Breast epithelium (tissue), 4 donors: Measurements from ENCODE around the gene SPOPL. TPM values are rescaled to one million over a fixed set of nuclear protein-coding genes. Genes with fewer than 3 reads are reported as not detected.

ENCODE experiments used
- DNase-seq, 2 donors: peaks; one replicate each; pipeline ENCODE4 v3.0.0-alpha.2; 2019; ENCODE audit warnings: low spot score in 2 of 2
- H3K27ac ChIP-seq, 2 donors: fragments of 200-600 bp; sonication (generic) in 1 of 2; one replicate each; pipeline ENCODE4 v1.5.1; 2016 to 2019; ENCODE audit warnings: mild to moderate bottlenecking in 1 of 2
- H3K27me3 ChIP-seq, 2 donors: fragments of 200-600 bp; sonication (generic) in 1 of 2; one replicate each; pipeline versions ENCODE4 v1.5.1 to v1.6.0; 2017 to 2019; ENCODE audit warnings: control low read depth in 1 of 2, mild to moderate bottlenecking in 1 of 2
- H3K36me3 ChIP-seq: fragments of 200-600 bp; one replicate; pipeline ENCODE4 v1.5.1; 2019
- H3K4me1 ChIP-seq, 2 donors: fragments of 200-600 bp; sonication (generic); one replicate each; pipeline ENCODE4 v1.5.1; 2016 to 2019; ENCODE audit warnings: control low read depth in 1 of 2
- H3K4me3 ChIP-seq, 3 donors: fragments of 200-600 bp; sonication (generic); 1 replicate in 2 of 3; 2 replicates in 1 of 3; pipeline ENCODE4 v1.5.1; 2016 to 2019; ENCODE audit warnings: mild to moderate bottlenecking in 3 of 3, moderate library complexity in 2 of 3
- H3K9me3 ChIP-seq, 2 donors: fragments of 200-600 bp; sonication (generic) in 1 of 2; one replicate each; pipeline ENCODE4 v1.5.1; 2016 to 2019; ENCODE audit warnings: control low read depth in 1 of 2
- CTCF ChIP-seq, 3 donors: fragments of 450-650 bp; IDR thresholded peaks; one replicate each; pipeline ENCODE4 v1.5.1; 2016 to 2017; ENCODE audit warnings: antibody characterized with exemption in 3 of 3, mild to moderate bottlenecking in 3 of 3, moderate library complexity in 3 of 3
- POLR2A ChIP-seq: fragments of 450-650 bp; IDR thresholded peaks from one replicate; pipeline ENCODE4 v1.6.1; 2016; ENCODE audit warnings: antibody characterized with exemption, mild to moderate bottlenecking, moderate library complexity
- POLR2AphosphoS5 ChIP-seq, 3 donors: sonication (generic); formaldehyde crosslinking; IDR thresholded peaks; one replicate each; pipeline ENCODE4 v1.6.1; 2017; ENCODE audit warnings: antibody characterized with exemption in 3 of 3
- intact Hi-C: fragments of 100-400 bp; cut with DNase I; formaldehyde crosslinking; loops from one replicate; pipeline ENCODE4 v1.15.1; 2023; ENCODE audit warnings: low total_unique reads
- total RNA-seq, 3 donors: library from RNA; depleted of rRNA; stranded (reverse); fragments of >200 nt; gene quantifications; one replicate each; pipeline ENCODE4 v1.1.0, GENCODE V29; 2016

The SPOPL gene
- total RNA-seq, 3 donors from 2014 or later: 25.3 to 71.4 (median 49.2) TPM

GRCh38 chr2:138581909-138582308 is 80.3 kb downstream of the SPOPL start:
- Histone ChIP-seq H3K4me1 (no peaks in the 10 kb centered on the region), H3K27me3 (no peaks in the 10 kb centered on the region), H3K27ac (no peak overlapping the region), H3K4me3 (no peak overlapping the region), H3K9me3 (peaks cover 0 to 7% of the 10 kb centered on the region in 2 donors), H3K36me3 (peaks cover 6% of the 10 kb centered on the region)
- TF ChIP-seq POLR2AphosphoS5 (IDR thresholded peaks at IDR 0.05): no peak
- no peak for TF ChIP-seq CTCF (IDR thresholded peaks at IDR 0.05)
- TF ChIP-seq POLR2A: no peak
- intact Hi-C loops: no loop called here
- no peak for DNase-seq

DNA sequence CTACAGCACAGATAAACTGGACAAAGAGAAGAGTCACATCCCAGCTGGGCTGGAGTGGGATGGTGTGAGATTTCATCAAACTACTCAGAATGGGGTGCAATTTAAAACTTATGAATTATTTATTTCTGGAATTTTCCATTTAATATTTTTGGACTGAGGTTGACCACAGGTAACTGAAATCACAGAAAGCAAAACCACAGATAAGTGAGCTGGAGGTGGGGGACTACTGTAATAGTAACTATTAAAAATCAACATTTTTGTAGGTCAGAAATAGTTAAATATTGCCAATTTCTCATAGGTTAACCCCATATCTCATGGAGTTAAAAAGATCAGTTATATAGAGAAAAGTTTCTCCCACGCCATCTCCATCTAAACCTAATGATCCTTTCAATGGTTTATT is 88.1 kb downstream of the SPOPL start:
- Histone ChIP-seq H3K4me1 (no peaks in the 10 kb centered on the region), H3K9me3 (no peaks in the 10 kb centered on the region), H3K4me3 (no peak overlapping the region), H3K27me3 (no peaks in the 10 kb centered on the region), H3K36me3 (no peaks in the 10 kb centered on the region), H3K27ac (no peak overlapping the region)
- TF ChIP-seq POLR2AphosphoS5 (IDR thresholded peaks at IDR 0.05): no peak
- no peak for TF ChIP-seq POLR2A
- TF ChIP-seq CTCF (IDR thresholded peaks at IDR 0.05): no peak
- no peak for DNase-seq
- intact Hi-C loops: no loop called here

GRCh38 chr2:138596403-138596802 is 94.8 kb downstream of the SPOPL start:
- TF ChIP-seq CTCF (IDR thresholded peaks at IDR 0.05) (no peak), POLR2A (no peak), POLR2AphosphoS5 (IDR thresholded peaks at IDR 0.05) (no peak)
- no peak for DNase-seq
- intact Hi-C loops: no loop called here
- Histone ChIP-seq H3K4me1 (no peaks in the 10 kb centered on the region), H3K4me3 (no peak overlapping the region), H3K27ac (no peak overlapping the region), H3K36me3 (no peaks in the 10 kb centered on the region), H3K9me3 (no peaks in the 10 kb centered on the region), H3K27me3 (no peaks in the 10 kb centered on the region)

GRCh38 chr2:138600732-138601457 is 99.3 kb downstream of the SPOPL start:
- intact Hi-C loops: no loop called here
- H3K4me3 ChIP-seq: no peak overlapping the region
- DNase-seq: no peak
- H3K9me3 ChIP-seq: no peaks in the 10 kb centered on the region
- H3K4me1 ChIP-seq: no peaks in the 10 kb centered on the region
- no peaks in the 10 kb centered on the region for H3K36me3 ChIP-seq
- TF ChIP-seq POLR2AphosphoS5 (IDR thresholded peaks at IDR 0.05) (no peak), CTCF (IDR thresholded peaks at IDR 0.05) (no peak), POLR2A (no peak)
- no peak overlapping the region for H3K27ac ChIP-seq
- no peaks in the 10 kb centered on the region for H3K27me3 ChIP-seq

DNA sequence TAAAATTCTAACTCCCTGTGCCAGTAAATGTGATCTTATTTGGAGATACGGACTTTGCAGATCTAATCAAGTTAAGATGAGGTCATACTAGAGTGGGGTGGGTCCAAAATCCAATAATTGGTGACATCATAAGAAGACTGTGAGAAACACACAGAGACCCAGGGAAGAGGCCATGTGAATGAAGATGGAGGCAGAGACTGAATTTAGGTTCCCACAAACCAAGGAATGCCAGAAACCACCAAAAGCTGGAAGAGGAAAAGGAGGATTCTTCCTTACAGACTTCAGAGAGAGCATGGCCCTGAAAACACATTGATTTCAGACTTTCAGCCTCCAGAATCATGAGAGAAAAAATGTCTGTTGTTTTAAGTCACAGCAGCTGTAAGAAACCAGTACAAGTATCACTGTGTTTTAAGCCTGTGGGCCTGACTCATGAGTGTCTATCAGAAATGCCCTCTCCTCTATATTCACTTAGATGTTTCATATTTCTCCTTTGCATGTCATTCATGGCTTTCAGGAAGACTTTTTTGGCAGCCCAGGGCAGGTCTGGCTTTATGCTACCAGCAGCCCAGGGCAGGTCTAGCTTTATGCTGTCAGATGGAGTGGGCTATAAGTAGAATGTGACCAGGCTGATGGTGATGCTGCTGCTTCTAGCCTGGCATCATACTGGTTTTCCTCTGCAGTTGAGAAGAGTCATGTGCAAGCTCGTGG is 100.0 kb downstream of the SPOPL start:
- H3K27me3 ChIP-seq: no peaks in the 10 kb centered on the region
- no peak for DNase-seq
- H3K36me3 ChIP-seq: no peaks in the 10 kb centered on the region
- H3K4me1 ChIP-seq: no peaks in the 10 kb centered on the region
- H3K9me3 ChIP-seq: no peaks in the 10 kb centered on the region
- intact Hi-C loops: no loop called here
- H3K27ac ChIP-seq: no peak overlapping the region
- H3K4me3 ChIP-seq: no peak overlapping the region
- TF ChIP-seq CTCF (IDR thresholded peaks at IDR 0.05) (no peak), POLR2A (no peak), POLR2AphosphoS5 (IDR thresholded peaks at IDR 0.05) (no peak)
